ENCODE data around the gene FGFR3.
"Not testable (repeated sequence)": the region's sequence is repeated elsewhere in the genome, so short reads cannot be mapped to it uniquely, and the experiment has no call there.

Gene FGFR3

GRCh38 chr4:1826531-1827350 lies 33.6 kb downstream of the FGFR3 start:
- Histone ChIP-seq H3K27ac (no peak overlapping the region), H3K4me3 (no peak overlapping the region)

- H3K4me3 ChIP-seq: no peak overlapping the region
- no peak overlapping the region for H3K27ac ChIP-seq
Observed at GRCh38 chr4:1830234-1830633, 37.1 kb downstream of the FGFR3 start.

- Histone ChIP-seq H3K4me3 (no peak overlapping the region), H3K27ac (no peak overlapping the region)
Observed at GRCh38 chr4:1830642-1831228, 37.6 kb downstream of the FGFR3 start.

- H3K27ac ChIP-seq: no peak overlapping the region
- H3K4me3 ChIP-seq: no peak overlapping the region
Observed at GRCh38 chr4:1831331-1831730, 38.2 kb downstream of the FGFR3 start.

- Histone ChIP-seq H3K27ac (no peak overlapping the region), H3K4me3 (no peak overlapping the region)
Observed at GRCh38 chr4:1832690-1833089, 39.6 kb downstream of the FGFR3 start.

GRCh38 chr4:1833307-1834046 lies 40.4 kb downstream of the FGFR3 start:
- Histone ChIP-seq H3K27ac (no peak overlapping the region), H3K4me3 (no peak overlapping the region)

GRCh38 chr4:1834047-1834775 lies 41.1 kb downstream of the FGFR3 start:
- Histone ChIP-seq H3K27ac (no peak overlapping the region), H3K4me3 (no peak overlapping the region)

- not testable (repeated sequence) for H3K27ac ChIP-seq
Observed at GRCh38 chr4:1835836-1836235, 42.7 kb downstream of the FGFR3 start.

GRCh38 chr4:1836650-1837049 lies 43.6 kb downstream of the FGFR3 start:
- Histone ChIP-seq H3K27ac (no peak overlapping the region), H3K4me3 (no peak overlapping the region)

More at GRCh38 chr4:1835836-1836235, 42.7 kb downstream of the FGFR3 start:
- not testable (repeated sequence) for H3K4me3 ChIP-seq

- no peak overlapping the region for H3K27ac ChIP-seq
- H3K4me3 ChIP-seq: no peak overlapping the region
Observed at GRCh38 chr4:1837069-1837468, 44.0 kb downstream of the FGFR3 start.

- H3K27ac ChIP-seq: peak overlapping the region in 1 of 21 experiments; percentile 53
- no peak overlapping the region for H3K4me3 ChIP-seq
Observed at GRCh38 chr4:1839282-1839681, 46.2 kb downstream of the FGFR3 start.

GRCh38 chr4:1841201-1841886 lies 48.3 kb downstream of the FGFR3 start:
- Histone ChIP-seq H3K4me3 (no peak overlapping the region), H3K27ac (no peak overlapping the region)

- Histone ChIP-seq H3K27ac (no peak overlapping the region), H3K4me3 (no peak overlapping the region)
Observed at GRCh38 chr4:1841887-1842210, 48.8 kb downstream of the FGFR3 start.

- H3K4me3 ChIP-seq: no peak overlapping the region
- H3K27ac ChIP-seq: no peak overlapping the region
Observed at GRCh38 chr4:1842339-1842895, 49.3 kb downstream of the FGFR3 start.

- no peak overlapping the region for H3K4me3 ChIP-seq
- H3K27ac ChIP-seq: no peak overlapping the region
Observed at GRCh38 chr4:1842993-1843448, 49.9 kb downstream of the FGFR3 start.

GRCh38 chr4:1843852-1844251 lies 50.8 kb downstream of the FGFR3 start:
- no peak overlapping the region for H3K27ac ChIP-seq
- H3K4me3 ChIP-seq: no peak overlapping the region

GRCh38 chr4:1844618-1845017 lies 51.5 kb downstream of the FGFR3 start:
- not testable (repeated sequence) for H3K27ac ChIP-seq

GRCh38 chr4:1846580-1846979 lies 53.5 kb downstream of the FGFR3 start:
- Histone ChIP-seq H3K27ac (no peak overlapping the region), H3K4me3 (no peak overlapping the region)

More at GRCh38 chr4:1844618-1845017, 51.5 kb downstream of the FGFR3 start:
- not testable (repeated sequence) for H3K4me3 ChIP-seq

- Histone ChIP-seq H3K4me3 (no peak overlapping the region), H3K27ac (no peak overlapping the region)
Observed at GRCh38 chr4:1850276-1850675, 57.2 kb downstream of the FGFR3 start.

Measured in skin epidermis (tissue), 12 donors.